Superior temporal gyrus (tissue), 1 donor: Measurements from ENCODE around the gene LMBR1L.
"Not testable (repeated sequence)": the region's sequence is repeated elsewhere in the genome, so short reads cannot be mapped to it uniquely, and the experiment has no call there.

Source experiments
- DNase-seq: peaks from one replicate; pipeline ENCODE4 v3.0.0-alpha.2; 2016; ENCODE audit errors: extremely low spot score

The LMBR1L gene, protein sequence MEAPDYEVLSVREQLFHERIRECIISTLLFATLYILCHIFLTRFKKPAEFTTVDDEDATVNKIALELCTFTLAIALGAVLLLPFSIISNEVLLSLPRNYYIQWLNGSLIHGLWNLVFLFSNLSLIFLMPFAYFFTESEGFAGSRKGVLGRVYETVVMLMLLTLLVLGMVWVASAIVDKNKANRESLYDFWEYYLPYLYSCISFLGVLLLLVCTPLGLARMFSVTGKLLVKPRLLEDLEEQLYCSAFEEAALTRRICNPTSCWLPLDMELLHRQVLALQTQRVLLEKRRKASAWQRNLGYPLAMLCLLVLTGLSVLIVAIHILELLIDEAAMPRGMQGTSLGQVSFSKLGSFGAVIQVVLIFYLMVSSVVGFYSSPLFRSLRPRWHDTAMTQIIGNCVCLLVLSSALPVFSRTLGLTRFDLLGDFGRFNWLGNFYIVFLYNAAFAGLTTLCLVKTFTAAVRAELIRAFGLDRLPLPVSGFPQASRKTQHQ

GRCh38 chr12:49110464-49111155 lies at the start of gene LMBR1L:
TSS of gene LMBR1L (minus strand) at chr12:49110847. CDS start at chr12:49110555, 292 bp downstream.
- DNase-seq: peak; percentile 99

GRCh38 chr12:49160399-49160798 lies 49.8 kb upstream of the LMBR1L start:
- DNase-seq: no peak

- no peak for DNase-seq
These were observed 43.6 kb upstream of the LMBR1L start for GRCh38 chr12:49154221-49154620.

GRCh38 chr12:49147384-49147783 lies 36.7 kb upstream of the LMBR1L start:
- DNase-seq: no peak

GRCh38 chr12:49146406-49146805 lies 35.8 kb upstream of the LMBR1L start:
- no peak for DNase-seq

DNA sequence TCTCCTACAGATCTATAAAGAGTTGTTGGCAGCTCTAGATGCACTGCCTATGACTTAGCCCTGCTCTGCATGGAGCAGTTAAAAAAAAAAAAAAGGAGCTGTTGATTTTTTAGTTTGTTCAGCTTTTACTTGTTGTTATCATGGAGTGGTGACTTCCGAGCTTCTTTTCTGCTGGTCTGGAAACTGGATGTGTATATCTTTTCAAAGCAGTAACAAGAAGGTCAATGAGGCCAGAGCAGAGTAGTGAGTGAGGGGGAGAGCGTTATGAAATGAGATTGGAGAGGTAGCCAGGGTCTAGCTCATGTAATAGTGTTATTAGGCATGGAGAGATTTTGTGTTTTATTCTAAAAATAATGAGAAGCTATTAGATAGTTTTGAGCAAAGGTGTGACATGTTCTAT lies 33.7 kb upstream of the LMBR1L start:
- DNase-seq: no peak

DNA sequence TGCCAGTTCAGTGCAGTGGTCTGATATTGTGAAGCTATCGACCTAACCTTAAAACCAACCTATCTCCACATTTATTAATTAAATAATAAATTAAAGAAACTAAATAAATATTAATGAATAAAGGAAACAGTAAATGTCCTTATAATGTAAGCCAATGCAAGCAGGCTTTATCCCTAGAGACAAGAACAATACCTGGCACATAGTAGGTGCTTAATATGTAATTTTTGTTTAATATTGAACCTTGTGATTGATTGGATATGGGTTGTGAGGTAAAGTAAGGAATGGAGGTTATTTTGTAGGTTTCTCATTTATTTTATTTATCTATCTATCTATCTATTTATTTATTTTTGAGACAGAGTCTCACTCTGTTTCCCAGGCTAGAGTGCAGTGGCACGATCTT lies 28.4 kb upstream of the LMBR1L start:
- no peak for DNase-seq

- no peak for DNase-seq
These were observed 27.9 kb upstream of the LMBR1L start for GRCh38 chr12:49138587-49138986.

- no peak for DNase-seq
These were observed 26.8 kb upstream of the LMBR1L start for GRCh38 chr12:49137476-49137875.

GRCh38 chr12:49136997-49137396 lies 26.4 kb upstream of the LMBR1L start:
- DNase-seq: not testable (repeated sequence)

GRCh38 chr12:49133590-49133989 lies 22.9 kb upstream of the LMBR1L start:
- DNase-seq: no peak

DNA sequence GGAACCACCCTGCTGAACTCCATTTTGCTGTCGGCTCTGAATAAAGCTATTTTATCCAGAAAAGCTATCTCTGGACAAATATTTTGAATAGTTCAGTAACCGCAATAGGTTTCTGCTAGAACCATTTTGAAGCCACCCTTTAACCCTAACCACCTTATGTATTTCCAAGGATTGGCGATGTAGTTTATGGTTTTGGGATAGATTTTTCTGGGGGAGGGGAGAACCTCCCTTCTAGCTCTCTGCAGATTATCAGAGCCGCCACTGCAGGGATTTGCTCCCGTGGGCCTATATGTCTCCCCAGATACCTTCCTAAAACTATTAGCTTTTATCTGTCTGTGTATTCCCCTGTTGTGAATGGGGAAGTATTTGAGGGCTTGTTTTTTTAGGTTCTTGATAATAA lies 22.4 kb upstream of the LMBR1L start:
- peak; percentile 64 for DNase-seq

GRCh38 chr12:49131894-49132461 lies 21.3 kb upstream of the LMBR1L start:
- no peak for DNase-seq

DNA sequence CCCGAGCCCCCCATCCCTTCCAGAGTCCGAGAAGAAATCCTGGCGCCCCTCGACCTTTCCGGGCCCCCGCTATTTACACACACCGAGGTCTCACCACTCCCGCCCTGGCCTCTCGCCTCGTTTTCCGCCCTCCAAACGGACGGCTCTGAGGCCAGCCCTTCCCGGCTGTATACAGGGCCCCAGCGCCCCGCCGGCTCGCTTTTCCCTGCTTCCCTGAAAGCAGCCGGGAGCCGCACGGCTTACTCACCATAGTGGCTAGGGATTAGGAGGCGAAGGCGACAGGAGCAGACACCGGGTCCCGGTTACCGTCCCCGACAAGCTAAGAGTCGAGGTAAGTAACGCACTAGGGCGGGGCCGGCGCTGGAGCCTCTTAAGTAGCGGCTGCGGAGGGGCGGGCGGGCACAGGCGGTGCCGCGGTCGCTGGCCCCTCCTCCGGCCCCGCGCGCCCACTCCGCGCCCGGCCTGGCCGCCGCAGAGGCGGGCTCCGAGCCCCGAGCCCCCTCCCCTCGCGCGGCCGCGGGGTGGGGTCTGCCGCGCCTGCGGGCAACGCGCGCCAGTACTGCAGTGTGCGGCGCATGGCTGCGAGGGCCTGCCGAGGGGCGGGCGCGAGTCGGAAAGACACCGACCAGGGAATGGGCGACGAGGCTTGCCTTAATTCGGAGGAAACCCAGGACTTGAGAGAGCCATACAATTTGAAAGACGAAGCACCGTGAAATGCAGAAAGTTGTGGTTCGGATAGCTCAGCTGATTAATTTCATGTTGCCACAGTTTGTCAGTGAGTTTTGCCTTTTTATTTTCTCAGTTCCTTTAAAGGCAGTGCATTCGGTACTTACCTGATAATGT lies 20.6 kb upstream of the LMBR1L start, which contains the start of gene TUBA1B:
Gene TUBA1B, minus strand, starts transcription at position 345 of the 843 bp plus-strand sequence. Its CDS starts 95 bp downstream, at position 250.
- DNase-seq: peak; percentile 89

- DNase-seq: peak; percentile 94
These were observed 19.8 kb upstream of the LMBR1L start for GRCh38 chr12:49130151-49131050.

DNA sequence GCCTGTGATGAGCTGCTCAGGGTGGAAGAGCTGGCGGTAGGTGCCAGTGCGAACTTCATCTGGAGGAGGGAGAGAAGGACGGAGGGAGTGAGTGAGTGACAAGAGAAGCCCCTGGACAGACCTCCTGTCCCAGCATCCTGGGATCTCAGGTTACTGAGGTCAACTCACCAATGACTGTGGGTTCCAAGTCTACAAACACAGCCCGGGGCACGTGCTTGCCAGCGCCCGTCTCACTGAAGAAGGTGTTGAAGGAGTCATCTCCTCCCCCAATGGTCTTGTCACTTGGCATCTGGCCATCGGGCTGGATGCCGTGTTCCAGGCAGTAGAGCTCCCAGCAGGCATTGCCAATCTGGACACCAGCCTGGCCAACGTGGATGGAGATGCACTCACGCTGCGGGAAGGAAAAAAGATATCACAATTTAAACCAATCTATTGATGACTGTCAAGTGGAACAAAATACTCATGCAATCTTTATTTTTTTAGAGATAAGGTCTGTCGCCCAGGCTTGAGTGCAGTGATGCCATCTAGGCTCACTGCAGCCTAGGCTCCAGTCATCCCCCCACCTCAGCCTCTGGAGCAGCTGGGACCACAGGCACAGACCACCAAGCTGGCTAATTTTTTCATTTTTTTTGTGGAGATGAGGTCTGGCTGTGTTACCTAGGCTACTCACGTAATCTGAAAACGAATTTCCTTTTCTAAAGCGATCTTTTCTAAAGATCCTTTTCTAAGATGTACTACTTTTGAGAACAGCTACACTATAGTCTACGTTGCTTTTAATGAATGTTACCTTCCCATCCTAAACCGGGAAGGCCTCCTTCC lies 18.9 kb upstream of the LMBR1L start:
- no peak for DNase-seq

- DNase-seq: not testable (repeated sequence)
These were observed 17.3 kb upstream of the LMBR1L start for GRCh38 chr12:49127971-49128370.

DNA sequence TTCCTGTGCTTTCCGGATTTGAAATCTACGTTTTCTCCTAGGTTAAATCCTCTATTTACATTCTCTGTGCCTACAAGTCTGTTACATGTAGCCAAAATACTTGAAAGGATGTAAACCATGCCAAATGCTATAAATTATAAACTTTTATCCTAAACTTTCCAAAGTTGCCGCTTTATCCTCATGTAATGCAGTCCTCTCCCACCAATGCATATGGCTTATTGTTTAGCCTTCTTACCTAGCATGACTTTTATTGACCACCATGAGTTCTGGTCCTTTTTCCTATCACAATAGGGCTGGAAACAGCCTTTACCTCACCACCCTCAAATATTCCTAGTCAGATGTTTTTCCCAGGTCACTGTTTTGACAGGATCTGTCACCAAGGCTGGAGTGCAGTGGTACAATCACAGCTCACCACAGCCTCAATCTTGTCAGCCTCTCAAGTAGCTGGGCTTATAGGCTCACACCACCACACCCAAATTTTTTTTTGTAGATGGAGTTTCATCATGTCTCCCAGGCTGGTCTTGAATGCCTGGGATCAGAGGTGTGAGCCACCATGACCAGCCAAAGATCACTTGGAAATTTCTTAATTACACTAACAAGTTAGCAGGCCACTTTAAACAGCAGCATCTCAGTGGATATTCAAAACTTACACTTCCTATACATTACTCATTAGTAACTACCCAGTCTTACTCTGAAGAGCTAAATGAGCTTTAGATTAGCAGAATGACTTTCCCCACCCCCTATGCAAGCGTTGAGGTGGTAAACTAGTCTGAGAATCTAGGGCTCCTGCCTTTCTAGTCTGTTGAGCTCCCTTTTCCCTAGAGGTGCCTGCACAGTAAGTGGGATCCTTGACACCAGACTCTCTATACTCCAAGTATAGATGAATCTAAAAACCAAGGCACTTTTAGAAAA lies 16.5 kb upstream of the LMBR1L start:
- DNase-seq: no peak
